Suprapubic skin (tissue), 3 donors: ENCODE data around the gene ZNF606.

Source experiments
- CTCF ChIP-seq, 2 donors: fragments of 200-600 bp in 1 of 2; fragments of 450-650 bp in 1 of 2; sonication (generic) in 1 of 2; IDR thresholded peaks; one replicate each; pipeline ENCODE4 v1.5.1; 2016 to 2019; ENCODE audit warnings: antibody characterized with exemption in 2 of 2, mild to moderate bottlenecking in 1 of 2, moderate library complexity in 1 of 2
- EP300 ChIP-seq: sonication (generic); formaldehyde crosslinking; IDR thresholded peaks from one replicate; pipeline ENCODE4 v1.6.1; 2017; ENCODE audit warnings: antibody characterized with exemption
- POLR2A ChIP-seq, 2 donors: fragments of 450-650 bp; IDR thresholded peaks; one replicate each; pipeline ENCODE4 v1.6.1; 2017; ENCODE audit warnings: antibody characterized with exemption in 2 of 2, mild to moderate bottlenecking in 2 of 2, moderate library complexity in 2 of 2

DNA sequence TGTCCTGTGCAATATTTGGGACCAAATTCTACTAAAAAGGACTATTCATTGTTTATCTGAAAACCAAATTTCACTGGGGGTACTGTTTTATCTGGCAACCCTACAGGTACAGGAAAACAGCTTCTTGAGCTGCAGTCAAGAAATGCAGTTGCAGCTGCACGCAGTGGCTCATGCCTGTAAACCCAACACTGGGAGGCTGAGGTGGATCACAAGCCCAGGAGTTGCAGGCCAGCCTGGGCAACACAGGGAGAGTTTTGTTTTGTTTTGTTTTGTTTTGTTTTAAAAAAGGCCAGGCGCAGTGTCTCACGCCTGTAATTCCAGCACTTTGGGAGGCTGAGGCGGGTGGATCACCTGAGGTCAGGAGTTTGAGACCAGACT, 19.7 kb upstream of the ZNF606 start:
- no peak for TF ChIP-seq EP300
- TF ChIP-seq CTCF (IDR thresholded peaks at IDR 0.05): no peak
- TF ChIP-seq POLR2A (IDR thresholded peaks at IDR 0.05): no peak
